H1 (cell line): ENCODE results near the gene TMCO1. TPM values are rescaled to one million over a fixed set of nuclear protein-coding genes. Genes with fewer than 3 reads are reported as not detected.

Experiments
- CTCF ChIA-PET: fragments of 300-600 bp; sonication (Branson Sonifier 250); formaldehyde crosslinking; loops from one replicate; lab custom pipeline; 2021; ENCODE audit not compliant: partially characterized antibody; lab: Charles Lee
- POLR2A ChIA-PET: fragments of 300-600 bp; sonication (Branson Sonifier 250); formaldehyde crosslinking; loops from one replicate; lab custom pipeline; 2021; ENCODE audit warnings: inconsistent platforms; ENCODE audit not compliant: partially characterized antibody; lab: Charles Lee
- DNase-seq, 2 experiments: peaks; one replicate each; pipeline versions ENCODE4 v3.0.0 to v3.0.0-alpha.2; 2010 to 2022; ENCODE audit warnings: low spot score in 2 of 2, low read depth in 1 of 2, mixed read lengths in 1 of 2
- FAIRE-seq: peaks from 2 replicates; lab custom pipeline; 2011; peaks lifted over from hg19 to GRCh38; lab: Jason Lieb, UNC
- H2AFZ ChIP-seq: 2 replicates; pipeline ENCODE4 v1.8.1; 2012; ENCODE audit warnings: low read length, inconsistent platforms
- H2AK5ac ChIP-seq: 2 replicates; pipeline ENCODE4 v1.6.1; 2013; ENCODE audit warnings: low read depth, low read length
- H2BK120ac ChIP-seq: replicated peaks from 2 replicates; pipeline ENCODE3; 2013; ENCODE audit warnings: low read depth, low read length, inconsistent platforms
- H2BK12ac ChIP-seq: 2 replicates; pipeline ENCODE4 v1.6.1; 2013; ENCODE audit warnings: low read depth, low read length
- H2BK15ac ChIP-seq: 2 replicates; pipeline ENCODE4 v1.6.1; 2013; ENCODE audit warnings: low read length
- H2BK20ac ChIP-seq: 2 replicates; pipeline ENCODE4 v1.6.1; 2013; ENCODE audit warnings: low read length
- H2BK5ac ChIP-seq: 2 replicates; pipeline ENCODE4 v1.6.1; 2013; ENCODE audit warnings: low read depth, low read length
- H3K14ac ChIP-seq: 2 replicates; pipeline ENCODE4 v1.6.1; 2013; ENCODE audit warnings: inconsistent platforms; ENCODE audit not compliant: insufficient read length
- H3K18ac ChIP-seq: 2 replicates; pipeline ENCODE4 v1.6.1; 2013; ENCODE audit warnings: low read length; ENCODE audit errors: extremely low read depth
- H3K23ac ChIP-seq: 2 replicates; pipeline ENCODE4 v1.6.1; 2013; ENCODE audit warnings: inconsistent platforms; ENCODE audit not compliant: insufficient read length
- H3K23me2 ChIP-seq: 2 replicates; pipeline ENCODE4 v1.6.1; 2013; ENCODE audit warnings: low read depth, low read length
- H3K27ac ChIP-seq: 2 replicates; pipeline ENCODE4 v1.6.1; 2011; ENCODE audit warnings: low read depth, low read length, inconsistent platforms
- H3K27me3 ChIP-seq, 4 experiments: replicated peaks in 1 of 4; 1 replicate in 1 of 4; 2 replicates in 3 of 4; pipeline versions ENCODE4 v1.6.1 to v1.8.1; 2011 to 2013; ENCODE audit warnings: low read length in 3 of 4, mild to moderate bottlenecking in 3 of 4, inconsistent platforms in 2 of 4, mixed read lengths in 2 of 4, moderate library complexity in 1 of 4; ENCODE audit not compliant: control insufficient read depth in 3 of 4, insufficient read depth in 3 of 4; ENCODE audit errors: extremely low read depth in 1 of 4
- H3K36me3 ChIP-seq, 4 experiments: 2 replicates each; pipeline versions ENCODE4 v1.6.1 to v1.8.1; 2011 to 2013; ENCODE audit warnings: mild to moderate bottlenecking in 4 of 4, low read length in 3 of 4, moderate library complexity in 2 of 4, control low read depth in 1 of 4, inconsistent platforms in 1 of 4; ENCODE audit not compliant: insufficient read depth in 4 of 4, control insufficient read depth in 2 of 4
- H3K4ac ChIP-seq: replicated peaks from 2 replicates; pipeline ENCODE3; 2013; ENCODE audit warnings: low read length, low read depth, mixed read lengths, inconsistent platforms; ENCODE audit not compliant: insufficient read length
- H3K4me1 ChIP-seq, 4 experiments: replicated peaks in 1 of 4; 1 replicate in 1 of 4; 2 replicates in 3 of 4; pipeline versions ENCODE4 v1.6.1 to v1.8.1; 2011 to 2013; ENCODE audit warnings: low read length in 3 of 4, inconsistent platforms in 2 of 4, mixed read lengths in 1 of 4; ENCODE audit not compliant: insufficient read depth in 4 of 4, control insufficient read depth in 3 of 4
- H3K4me2 ChIP-seq, 2 experiments: 2 replicates each; pipeline versions ENCODE4 v1.6.1 to v1.8.1; 2011 to 2013; ENCODE audit warnings: low read depth in 2 of 2, low read length in 2 of 2, control low read depth in 1 of 2, inconsistent platforms in 1 of 2, mild to moderate bottlenecking in 1 of 2; ENCODE audit not compliant: insufficient read depth in 1 of 2
- H3K4me3 ChIP-seq, 4 experiments: fragments of 200-600, 300-600 bp in 1 of 4; sonication (generic), shearing (Covaris generic), sonication (Bioruptor Twin) in 1 of 4; 2 replicates each; pipeline versions ENCODE4 v1.5.1 to v1.8.1; 2011 to 2016; ENCODE audit warnings: low read length in 4 of 4, low read depth in 3 of 4, control low read depth in 2 of 4, inconsistent platforms in 2 of 4, mild to moderate bottlenecking in 2 of 4, mixed read lengths in 1 of 4, moderate library complexity in 1 of 4; ENCODE audit not compliant: insufficient read depth in 2 of 4; ENCODE audit errors: extremely low read depth in 1 of 4
- H3K56ac ChIP-seq: replicated peaks from 2 replicates; pipeline ENCODE3; 2013; ENCODE audit warnings: low read depth, mild to moderate bottlenecking, mixed read lengths, low read length, inconsistent platforms; ENCODE audit not compliant: insufficient read length
- H3K79me1 ChIP-seq: 2 replicates; pipeline ENCODE4 v1.6.1; 2013; ENCODE audit warnings: low read depth, low read length, control low read depth
- H3K79me2 ChIP-seq, 2 experiments: 2 replicates each; pipeline versions ENCODE4 v1.6.1 to v1.8.1; 2012 to 2013; ENCODE audit warnings: low read length in 2 of 2, mild to moderate bottlenecking in 2 of 2, inconsistent platforms in 1 of 2; ENCODE audit not compliant: insufficient read depth in 2 of 2, control insufficient read depth in 1 of 2
- H3K9ac ChIP-seq, 4 experiments: replicated peaks in 1 of 4; 1 replicate in 1 of 4; 2 replicates in 3 of 4; pipeline versions ENCODE4 v1.6.1 to v1.8.1; 2011 to 2013; ENCODE audit warnings: low read depth in 3 of 4, low read length in 3 of 4, control low read depth in 2 of 4, mild to moderate bottlenecking in 2 of 4, moderate library complexity in 2 of 4, inconsistent platforms in 1 of 4; ENCODE audit errors: extremely low read depth in 1 of 4
- H3K9me3 ChIP-seq, 2 experiments: 2 replicates each; pipeline versions ENCODE4 v1.6.1 to v1.8.1; 2012 to 2013; ENCODE audit warnings: mild to moderate bottlenecking in 2 of 2, moderate library complexity in 2 of 2, control low read depth in 1 of 2, inconsistent platforms in 1 of 2, low read depth in 1 of 2, low read length in 1 of 2, mixed read lengths in 1 of 2; ENCODE audit not compliant: insufficient read depth in 2 of 2
- H4K20me1 ChIP-seq, 2 experiments: replicated peaks in 1 of 2; 2 replicates each; pipeline versions ENCODE3 to v1.8.1; 2011 to 2013; ENCODE audit warnings: inconsistent platforms in 2 of 2, low read length in 2 of 2, mild to moderate bottlenecking in 1 of 2; ENCODE audit not compliant: insufficient read depth in 2 of 2, control insufficient read depth in 1 of 2
- H4K5ac ChIP-seq: 2 replicates; pipeline ENCODE4 v1.6.1; 2013; ENCODE audit warnings: low read length, low read depth, mixed read lengths, inconsistent platforms; ENCODE audit not compliant: insufficient read length
- H4K8ac ChIP-seq: 2 replicates; pipeline ENCODE4 v1.8.0; 2013; ENCODE audit warnings: mild to moderate bottlenecking, moderate library complexity, low read length, inconsistent platforms; ENCODE audit not compliant: insufficient read depth; ENCODE audit errors: extremely low read depth
- H4K91ac ChIP-seq: replicated peaks from 2 replicates; pipeline ENCODE3; 2013; ENCODE audit warnings: low read length, mixed read lengths, inconsistent platforms; ENCODE audit not compliant: insufficient read length
- CTCF ChIP-seq, 3 experiments: IDR thresholded peaks; 1 replicate in 2 of 3; 2 replicates in 1 of 3; pipeline versions ENCODE4 v1.5.1 to v1.6.1; 2011; ENCODE audit warnings: low read length in 3 of 3, mild to moderate bottlenecking in 3 of 3, inconsistent platforms in 2 of 3, low read depth in 1 of 3, moderate library complexity in 1 of 3; ENCODE audit not compliant: insufficient read depth in 1 of 3; ENCODE audit errors: control extremely low read depth in 1 of 3
- JUN ChIP-seq: IDR thresholded peaks from 2 replicates; pipeline ENCODE4 v1.6.1; 2011; ENCODE audit warnings: low read depth, mild to moderate bottlenecking, improper control_type of control experiment, low read length
- WGBS, 2 experiments: shearing (Covaris generic) in 1 of 2; methylation state at CpG; one replicate each; pipeline versions ENCODE4 v1.1.6 to v1.1.7; 2013 to 2015; ENCODE audit warnings: low lambda C conversion rate in 2 of 2, mixed read lengths in 2 of 2, inconsistent platforms in 1 of 2, low coverage in 1 of 2, missing lambda C conversion rate in 1 of 2; ENCODE audit not compliant: insufficient replicate concordance in 2 of 2, insufficient coverage in 1 of 2, insufficient read length in 1 of 2; ENCODE audit errors: extremely low coverage in 1 of 2, missing lambda C conversion rate in 1 of 2; 5-methylcytosine and 5-hydroxymethylcytosine counted together
- polyA plus RNA-seq, 7 experiments: library from polyadenylated mRNA; depleted of rRNA in 3 of 7; stranded (reverse) in 5 of 7; unstranded in 2 of 7; fragments of >200 nt in 5 of 7; fragments of 200-250 nt in 2 of 7; gene quantifications; 1 replicate in 5 of 7; 2 replicates in 1 of 7; 4 replicates in 1 of 7; pipeline versions ENCODE4 v1.2.1 to v1.2.3, GENCODE V29; 2011 to 2013; ENCODE audit warnings: missing spikeins in 2 of 7, mixed read lengths in 2 of 7
- total RNA-seq: library from RNA; stranded (reverse); fragmentation: NEBNext Ultra II Directional; extraction: Animal tissue kit (Norgen Biotek cat#: 25700); gene quantifications from 2 replicates; pipeline ENCODE4 v1.2.1, GENCODE V29; 2021

The TMCO1 gene
- total and polyA plus RNA-seq, 2 of the 8 experiments (the other 6 are each of a cell fraction or from before 2014, with no cell fraction given) = 61.6 to 63.8 TPM

GRCh38 chr1:165734906-165735305, 33.8 kb downstream of the TMCO1 start:
- Histone ChIP-seq H3K27ac (no peak overlapping the region), H3K79me1 (no peaks in the 10 kb centered on the region), H3K4me1 (no peaks in the 10 kb centered on the region), H3K23me2 (no peaks in the 10 kb centered on the region), H3K9ac (no peak overlapping the region), H4K20me1 (peaks cover 0 to 2% of the 10 kb centered on the region in 2 experiments), H4K5ac (no peak overlapping the region), H4K91ac (no peak overlapping the region), H3K4ac (no peak overlapping the region), H2BK5ac (no peak overlapping the region), H3K36me3 (no peaks in the 10 kb centered on the region; a peak in 1 of 8 replicates), H2BK20ac (no peak overlapping the region), H2AFZ (no peak overlapping the region), H2BK15ac (no peak overlapping the region), H3K9me3 (no peaks in the 10 kb centered on the region), H3K27me3 (no peaks in the 10 kb centered on the region), H2BK12ac (no peak overlapping the region), H3K79me2 (no peaks in the 10 kb centered on the region), H3K4me3 (no peak overlapping the region), H3K14ac (no peak overlapping the region), H3K18ac (no peak overlapping the region), H3K23ac (no peak overlapping the region)
- CTCF ChIA-PET = interaction anchor here (0.7 to 1.4 kb wide), 3 partner anchors 11 to 342 kb away, joined by 3 read pairs; no protein-coding TSS in a partner anchor
- WGBS, 2 experiments = 87% methylated on average over 3 of the region's 3 CpGs; no CpG with 5 or more reads in 1 of the 2 experiments
- FAIRE-seq = no peak
- no peak for DNase-seq
- POLR2A ChIA-PET = interaction anchor here (0.7 to 1.3 kb wide), 3 partner anchors 9 to 11 kb away, joined by 3 read pairs; no protein-coding TSS in a partner anchor
- no peak for TF ChIP-seq CTCF (IDR thresholded peaks at IDR 0.05; ENCODE audit: control extremely low read depth in 1 of 3, insufficient read depth in 1 of 3, low read depth in 1 of 3, low read length in 3 of 3)
- TF ChIP-seq JUN = no peak
- TF ChIP-seq, all 59 proteins: peak for 0
- Histone ChIP-seq H2AK5ac (no peak overlapping the region), H2BK120ac (no peak overlapping the region), H3K56ac (no peak overlapping the region), H3K4me2 (no peak overlapping the region), H4K8ac (no peak overlapping the region)
